Endothelial cell of umbilical vein (primary cell): Measurements from ENCODE around the gene CCDC80. TPM values are rescaled to one million over a fixed set of nuclear protein-coding genes. Genes with fewer than 3 reads are reported as not detected.

Experiments used
- BruUV-seq: library from RNA; stranded (reverse); fragments of 400-500 nt; replicated peaks from 2 replicates; lab custom pipeline; 2021; lab: Mats Ljungman, UMichigan
- CTCF ChIA-PET: fragments of 300-600, 350-600 bp; sonication (Branson Sonifier 250); formaldehyde crosslinking; loops from one replicate; lab custom pipeline; 2021; ENCODE audit warnings: antibody characterized with exemption, inconsistent platforms; lab: Charles Lee
- POLR2A ChIA-PET: fragments of 300-600, 350-600 bp; sonication (Branson Sonifier 250); formaldehyde crosslinking; loops from one replicate; lab custom pipeline; 2021; ENCODE audit warnings: antibody characterized with exemption, inconsistent platforms; lab: Charles Lee
- DNase-seq: peaks from one replicate; pipeline ENCODE4 v3.0.0-alpha.2; 2011; ENCODE audit warnings: low read depth, low spot score
- FAIRE-seq: peaks from 2 replicates; lab custom pipeline; 2011; peaks lifted over from hg19 to GRCh38; lab: Jason Lieb, UNC
- H2AFZ ChIP-seq: 2 replicates; pipeline ENCODE4 v1.6.0; 2012; ENCODE audit warnings: low read depth, low read length, control low read depth, inconsistent platforms
- H3K27ac ChIP-seq: 2 replicates; pipeline ENCODE4 v1.5.1; 2011; ENCODE audit warnings: low read depth, mild to moderate bottlenecking, control low read depth, low read length, moderate library complexity; ENCODE audit not compliant: insufficient read depth
- H3K27me3 ChIP-seq, 2 experiments: 2 replicates each; pipeline versions ENCODE4 v1.6.0 to v1.6.1; 2011; ENCODE audit warnings: low read length in 2 of 2, mixed read lengths in 1 of 2; ENCODE audit not compliant: control insufficient read depth in 2 of 2, insufficient read depth in 2 of 2
- H3K36me3 ChIP-seq, 2 experiments: 2 replicates in 1 of 2; 3 replicates in 1 of 2; pipeline ENCODE4 v1.5.1; 2011; ENCODE audit warnings: low read length in 2 of 2, mild to moderate bottlenecking in 1 of 2, moderate library complexity in 1 of 2; ENCODE audit not compliant: control insufficient read depth in 2 of 2, insufficient read depth in 2 of 2; ENCODE audit errors: extremely low read depth in 1 of 2
- H3K4me1 ChIP-seq: 3 replicates; pipeline ENCODE4 v1.5.1; 2011; ENCODE audit warnings: mild to moderate bottlenecking, low read length; ENCODE audit not compliant: control insufficient read depth, insufficient read depth; ENCODE audit errors: extremely low read depth
- H3K4me2 ChIP-seq: 2 replicates; pipeline ENCODE4 v1.6.1; 2011; ENCODE audit warnings: low read length, control low read depth, mixed read lengths; ENCODE audit not compliant: insufficient read depth
- H3K4me3 ChIP-seq, 3 experiments: fragments of 200-600 bp in 1 of 3; sonication (generic), shearing (Covaris generic) in 1 of 3; replicated peaks in 1 of 3; 2 replicates each; pipeline ENCODE4 v1.5.1; 2011 to 2016; ENCODE audit warnings: control low read depth in 3 of 3, low read length in 3 of 3, mild to moderate bottlenecking in 2 of 3, inconsistent platforms in 1 of 3, low read depth in 1 of 3, moderate library complexity in 1 of 3; ENCODE audit not compliant: insufficient read depth in 1 of 3
- H3K79me2 ChIP-seq: 2 replicates; pipeline ENCODE4 v1.6.0; 2012; ENCODE audit warnings: low read length, inconsistent platforms; ENCODE audit not compliant: control insufficient read depth, insufficient read depth
- H3K9ac ChIP-seq: replicated peaks from 2 replicates; pipeline ENCODE3; 2011; ENCODE audit warnings: low read length, control low read depth; ENCODE audit not compliant: insufficient read depth; ENCODE audit errors: extremely low read depth
- H3K9me1 ChIP-seq: replicated peaks from 3 replicates; pipeline ENCODE4 v1.6.0; 2011; ENCODE audit warnings: mild to moderate bottlenecking, low read length; ENCODE audit not compliant: control insufficient read depth, insufficient read depth; ENCODE audit errors: extremely low read depth
- H3K9me3 ChIP-seq: replicated peaks from 2 replicates; pipeline ENCODE4 v1.5.1; 2012; ENCODE audit warnings: low read length, inconsistent platforms; ENCODE audit not compliant: control insufficient read depth, insufficient read depth
- H4K20me1 ChIP-seq: replicated peaks from 2 replicates; pipeline ENCODE3; 2011; ENCODE audit warnings: mild to moderate bottlenecking, low read length; ENCODE audit not compliant: control insufficient read depth, insufficient read depth; ENCODE audit errors: extremely low read depth
- EZH2 ChIP-seq: IDR thresholded peaks from 2 replicates; pipeline ENCODE4 v1.6.1; 2012; ENCODE audit warnings: borderline replicate concordance, low read depth, mild to moderate bottlenecking, moderate library complexity, low read length, inconsistent platforms; ENCODE audit not compliant: severe bottlenecking
- FOS ChIP-seq: IDR thresholded peaks from 2 replicates; pipeline ENCODE4 v1.6.1; 2011; ENCODE audit warnings: mild to moderate bottlenecking, low read length, moderate library complexity, borderline replicate concordance; ENCODE audit not compliant: insufficient read depth
- GATA2 ChIP-seq: IDR thresholded peaks from 2 replicates; pipeline ENCODE4 v1.7.0; 2011; ENCODE audit warnings: low read depth, mild to moderate bottlenecking, moderate library complexity, mixed read lengths, low read length; ENCODE audit not compliant: insufficient read length, insufficient read depth
- JUN ChIP-seq: IDR thresholded peaks from 2 replicates; pipeline ENCODE4 v1.6.1; 2011; ENCODE audit warnings: borderline replicate concordance, low read depth; ENCODE audit not compliant: insufficient read length, insufficient read depth
- MYC ChIP-seq: IDR thresholded peaks from one replicate; pipeline ENCODE4 v1.6.1; 2011; ENCODE audit warnings: mild to moderate bottlenecking, low read depth, low read length
- POLR2A ChIP-seq: IDR thresholded peaks from 2 replicates; pipeline ENCODE4 v1.6.1; 2012; ENCODE audit warnings: low read depth, mild to moderate bottlenecking, control low read depth, low read length
- POLR2AphosphoS5 ChIP-seq: IDR thresholded peaks from 2 replicates; pipeline ENCODE4 v1.6.1; 2012; ENCODE audit warnings: low read depth, mild to moderate bottlenecking, control low read depth, low read length, moderate library complexity; ENCODE audit not compliant: insufficient read depth
- dilution Hi-C: fragments of 300-500 bp; cut with MboI; formaldehyde crosslinking; loops from one replicate; pipeline ENCODE4 v1.15.0; 2019; ENCODE audit warnings: low sequenced_read_pairs; ENCODE audit not compliant: extremely low pct_ligation_motif_present
- intact Hi-C: fragments of 100-400 bp; cut with micrococcal nuclease; formaldehyde crosslinking; loops from one replicate; pipeline ENCODE4 v1.10.0; 2022
- polyA plus RNA-seq, 4 experiments: library from polyadenylated mRNA; depleted of rRNA in 3 of 4; stranded (reverse) in 3 of 4; unstranded in 1 of 4; fragments of >200 nt; gene quantifications; 2 replicates each; pipeline versions ENCODE4 v1.2.1 to v1.2.3, GENCODE V29; 2011 to 2012; ENCODE audit warnings: missing spikeins in 1 of 4
- total RNA-seq: library from RNA; stranded (reverse); gene quantifications from 2 replicates; pipeline ENCODE4 v1.2.3, GENCODE V29; 2021
- TF ChIP-seq, protein P1 (sequence below), 2 donors: IDR thresholded peaks; 1 replicate in 1 of 2; 2 replicates in 1 of 2; pipeline ENCODE4 v1.5.1; 2011; ENCODE audit warnings: low read length in 2 of 2, mild to moderate bottlenecking in 2 of 2, moderate library complexity in 2 of 2, control low read depth in 1 of 2, inconsistent platforms in 1 of 2, low read depth in 1 of 2; ENCODE audit not compliant: insufficient read depth in 1 of 2; ENCODE audit errors: extremely low read depth in 1 of 2
- TF ChIP-seq, protein P2 (sequence below): IDR thresholded peaks from 2 replicates; pipeline ENCODE4 v1.6.1; 2011; ENCODE audit not compliant: insufficient read depth, insufficient read length

The CCDC80 gene
- total and polyA plus RNA-seq, 2 donors (not counting 3 experiments of a cell fraction or from before 2014, with no cell fraction given) = 28.4 to 77.2 TPM

DNA sequence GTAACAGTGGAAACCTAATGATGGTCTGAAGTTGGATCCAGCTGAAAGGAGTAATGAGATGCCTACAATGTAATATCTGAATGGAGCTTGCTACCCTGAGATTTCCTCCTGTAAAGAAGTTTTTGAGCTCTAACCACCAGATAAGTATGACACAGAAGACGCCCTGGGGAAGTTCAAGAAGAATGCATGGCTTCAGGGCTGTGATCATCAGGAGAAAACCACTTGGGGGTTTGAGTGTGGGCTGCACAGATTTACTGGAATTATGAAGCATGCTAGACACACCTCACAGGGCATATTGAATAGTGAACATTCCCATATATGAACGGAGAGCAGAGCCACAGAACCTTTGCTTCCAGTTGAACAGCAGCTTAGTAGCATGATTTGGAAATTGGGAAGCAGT is 10.6 kb upstream of the CCDC80 start:
- H3K36me3 ChIP-seq = no peaks in the 10 kb centered on the region
- no peak overlapping the region for H3K4me3 ChIP-seq
- dilution Hi-C loops = no loop called here
- DNase-seq (no peak), FAIRE-seq (peak; percentile 4)
- CTCF ChIA-PET = interaction anchor here (0.8 to 1.3 kb wide), 2 partner anchors 9 to 162 kb away, joined by 3 to 4 read pairs; no protein-coding TSS in a partner anchor
- BruUV-seq = no TSS peak
- no peaks in the 10 kb centered on the region for H3K79me2 ChIP-seq
- H3K4me2 ChIP-seq = no peak overlapping the region
- H3K9me1 ChIP-seq = no peaks in the 10 kb centered on the region
- TF ChIP-seq GATA2 = no peak
- TF ChIP-seq, protein P1, sequence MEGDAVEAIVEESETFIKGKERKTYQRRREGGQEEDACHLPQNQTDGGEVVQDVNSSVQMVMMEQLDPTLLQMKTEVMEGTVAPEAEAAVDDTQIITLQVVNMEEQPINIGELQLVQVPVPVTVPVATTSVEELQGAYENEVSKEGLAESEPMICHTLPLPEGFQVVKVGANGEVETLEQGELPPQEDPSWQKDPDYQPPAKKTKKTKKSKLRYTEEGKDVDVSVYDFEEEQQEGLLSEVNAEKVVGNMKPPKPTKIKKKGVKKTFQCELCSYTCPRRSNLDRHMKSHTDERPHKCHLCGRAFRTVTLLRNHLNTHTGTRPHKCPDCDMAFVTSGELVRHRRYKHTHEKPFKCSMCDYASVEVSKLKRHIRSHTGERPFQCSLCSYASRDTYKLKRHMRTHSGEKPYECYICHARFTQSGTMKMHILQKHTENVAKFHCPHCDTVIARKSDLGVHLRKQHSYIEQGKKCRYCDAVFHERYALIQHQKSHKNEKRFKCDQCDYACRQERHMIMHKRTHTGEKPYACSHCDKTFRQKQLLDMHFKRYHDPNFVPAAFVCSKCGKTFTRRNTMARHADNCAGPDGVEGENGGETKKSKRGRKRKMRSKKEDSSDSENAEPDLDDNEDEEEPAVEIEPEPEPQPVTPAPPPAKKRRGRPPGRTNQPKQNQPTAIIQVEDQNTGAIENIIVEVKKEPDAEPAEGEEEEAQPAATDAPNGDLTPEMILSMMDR (IDR thresholded peaks at IDR 0.05; ENCODE audit: extremely low read depth in 1 of 2, insufficient read depth in 1 of 2, low read depth in 1 of 2, low read length in 2 of 2) = no peak
- TF ChIP-seq EZH2 = no peak
- TF ChIP-seq, protein P2, sequence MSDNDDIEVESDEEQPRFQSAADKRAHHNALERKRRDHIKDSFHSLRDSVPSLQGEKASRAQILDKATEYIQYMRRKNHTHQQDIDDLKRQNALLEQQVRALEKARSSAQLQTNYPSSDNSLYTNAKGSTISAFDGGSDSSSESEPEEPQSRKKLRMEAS = no peak
- no peak for TF ChIP-seq MYC
- no peak for TF ChIP-seq FOS
- no peak for TF ChIP-seq POLR2AphosphoS5
- TF ChIP-seq POLR2A = no peak
- no peak for TF ChIP-seq JUN
- H3K9ac ChIP-seq = no peak overlapping the region
- H2AFZ ChIP-seq = no peak overlapping the region
- no peaks in the 10 kb centered on the region for H3K27me3 ChIP-seq
- intact Hi-C loops = no loop called here
- no peaks in the 10 kb centered on the region for H3K9me3 ChIP-seq
- no peaks in the 10 kb centered on the region for H3K4me1 ChIP-seq
- H4K20me1 ChIP-seq = no peaks in the 10 kb centered on the region
- H3K27ac ChIP-seq = no peak overlapping the region
- POLR2A ChIA-PET = interaction anchor here (2.2 kb wide), 1 partner anchor 10 kb away, joined by 7 read pairs; no protein-coding TSS in a partner anchor
